ENCODE results near the gene RBMS3.

GRCh38 chr3:29859726-29860270 is 578.9 kb downstream of the RBMS3 start:
- TF ChIP-seq POLR2A (IDR thresholded peaks at IDR 0.05) (no peak), CTCF (IDR thresholded peaks at IDR 0.05) (no peak), POLR2AphosphoS5 (IDR thresholded peaks at IDR 0.05) (no peak)
